Sigmoid colon (tissue), 4 donors: ENCODE measurements around the gene SDR42E2.

Experiments
- EP300 ChIP-seq, 4 donors: sonication (generic); formaldehyde crosslinking; IDR thresholded peaks; one replicate each; pipeline ENCODE4 v1.6.1; 2017; ENCODE audit warnings: antibody characterized with exemption in 4 of 4
- POLR2A ChIP-seq, 2 donors: fragments of 450-650 bp; IDR thresholded peaks; one replicate each; pipeline ENCODE4 v1.6.1; 2016; ENCODE audit warnings: antibody characterized with exemption in 2 of 2, mild to moderate bottlenecking in 2 of 2, moderate library complexity in 2 of 2
- POLR2AphosphoS5 ChIP-seq, 4 donors: sonication (generic); formaldehyde crosslinking; IDR thresholded peaks; one replicate each; pipeline ENCODE4 v1.6.1; 2017; ENCODE audit warnings: antibody characterized with exemption in 4 of 4
- TF ChIP-seq, protein P1 (sequence below), 4 experiments: fragments of 450-650 bp in 3 of 4; fragments of 200-600 bp in 1 of 4; IDR thresholded peaks; one replicate each; pipeline ENCODE4 v1.5.1; 2016 to 2019; ENCODE audit warnings: antibody characterized with exemption in 4 of 4, mild to moderate bottlenecking in 3 of 4, moderate library complexity in 2 of 4

DNA sequence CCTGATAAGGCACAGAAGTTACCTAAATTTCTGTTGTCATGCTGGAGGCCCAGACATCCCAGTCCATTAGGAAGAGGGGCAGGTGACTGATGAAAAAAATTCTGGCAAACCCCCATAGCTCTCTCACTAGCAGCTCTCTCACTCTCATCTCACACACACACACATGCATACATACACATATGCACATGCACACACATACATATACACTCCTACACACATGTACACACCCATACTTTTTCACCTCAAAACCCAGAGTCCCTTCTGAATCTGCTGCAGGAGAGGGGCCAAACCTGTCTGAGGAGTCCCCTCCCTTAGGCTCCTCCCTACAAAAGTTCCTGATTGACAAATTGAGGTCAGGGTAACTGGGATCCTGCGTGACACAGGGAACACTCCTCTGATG is 22.6 kb upstream of the SDR42E2 start:
- TF ChIP-seq, protein P1, sequence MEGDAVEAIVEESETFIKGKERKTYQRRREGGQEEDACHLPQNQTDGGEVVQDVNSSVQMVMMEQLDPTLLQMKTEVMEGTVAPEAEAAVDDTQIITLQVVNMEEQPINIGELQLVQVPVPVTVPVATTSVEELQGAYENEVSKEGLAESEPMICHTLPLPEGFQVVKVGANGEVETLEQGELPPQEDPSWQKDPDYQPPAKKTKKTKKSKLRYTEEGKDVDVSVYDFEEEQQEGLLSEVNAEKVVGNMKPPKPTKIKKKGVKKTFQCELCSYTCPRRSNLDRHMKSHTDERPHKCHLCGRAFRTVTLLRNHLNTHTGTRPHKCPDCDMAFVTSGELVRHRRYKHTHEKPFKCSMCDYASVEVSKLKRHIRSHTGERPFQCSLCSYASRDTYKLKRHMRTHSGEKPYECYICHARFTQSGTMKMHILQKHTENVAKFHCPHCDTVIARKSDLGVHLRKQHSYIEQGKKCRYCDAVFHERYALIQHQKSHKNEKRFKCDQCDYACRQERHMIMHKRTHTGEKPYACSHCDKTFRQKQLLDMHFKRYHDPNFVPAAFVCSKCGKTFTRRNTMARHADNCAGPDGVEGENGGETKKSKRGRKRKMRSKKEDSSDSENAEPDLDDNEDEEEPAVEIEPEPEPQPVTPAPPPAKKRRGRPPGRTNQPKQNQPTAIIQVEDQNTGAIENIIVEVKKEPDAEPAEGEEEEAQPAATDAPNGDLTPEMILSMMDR (IDR thresholded peaks at IDR 0.05), result no peak
- TF ChIP-seq POLR2AphosphoS5 (IDR thresholded peaks at IDR 0.05) (no peak), EP300 (IDR thresholded peaks at IDR 0.05) (no peak), POLR2A (IDR thresholded peaks at IDR 0.05) (no peak)
